K562 (cell line): ENCODE results near the gene DMXL1. TPM values are rescaled to one million over a fixed set of nuclear protein-coding genes. Genes with fewer than 3 reads are reported as not detected.
"Not testable (repeated sequence)": the region's sequence is repeated elsewhere in the genome, so short reads cannot be mapped to it uniquely, and the experiment has no call there.

Source experiments
- ATAC-seq: fragments of 200-7000 bp; cut with Tn5 transposase; 3 replicates; pipeline ENCODE4 v1.9.1; 2020; ENCODE audit warnings: moderate library complexity
- BruUV-seq: library from RNA; stranded (reverse); fragments of 400-500 nt; replicated peaks from 2 replicates; lab custom pipeline; 2021; lab: Mats Ljungman, UMichigan
- CTCF ChIA-PET: fragments of 300-600 bp; formaldehyde crosslinking; extraction: SDS; loops from one replicate; lab custom pipeline; 2021; ENCODE audit warnings: low intra/inter-chr PET ratio; lab: Yijun Ruan, JAX
- POLR2A ChIA-PET: fragments of 300-600, 350-650 bp; sonication (Branson Sonifier 250); formaldehyde crosslinking; extraction: SDS; loops from one replicate; lab custom pipeline; 2021; ENCODE audit warnings: antibody characterized with exemption, inconsistent platforms; lab: Yijun Ruan, JAX
- DNase-seq, 4 experiments: peaks; one replicate each; pipeline versions ENCODE4 v3.0.0 to v3.0.0-alpha.2; 2011 to 2018; ENCODE audit warnings: low spot score in 3 of 4, mixed read lengths in 3 of 4; ENCODE audit errors: extremely low read depth in 1 of 4
- FAIRE-seq: peaks from 2 replicates; lab custom pipeline; 2011; peaks lifted over from hg19 to GRCh38; lab: Jason Lieb, UNC
- H2AFZ ChIP-seq: 2 replicates; pipeline ENCODE4 v1.6.0; 2011; ENCODE audit warnings: low read depth, low read length, control low read depth, inconsistent platforms
- H3K27ac ChIP-seq: fragments of 200-600 bp; 3 replicates; pipeline ENCODE4 v1.8.0; 2011; ENCODE audit warnings: low read depth, mild to moderate bottlenecking, control low read depth, inconsistent platforms, low read length, moderate library complexity, mixed read lengths; ENCODE audit errors: extremely low read depth
- H3K27me3 ChIP-seq, 2 experiments: fragments of 300-600 bp in 1 of 2; 2 replicates in 1 of 2; 3 replicates in 1 of 2; pipeline versions ENCODE4 v1.6.0 to v1.8.0; 2011; ENCODE audit warnings: inconsistent platforms in 2 of 2, low read length in 2 of 2, mild to moderate bottlenecking in 1 of 2, mixed read lengths in 1 of 2, moderate library complexity in 1 of 2; ENCODE audit not compliant: control insufficient read depth in 2 of 2, insufficient read depth in 2 of 2
- H3K36me3 ChIP-seq: fragments of 300-600 bp; 3 replicates; pipeline ENCODE4 v1.8.0; 2011; ENCODE audit warnings: mild to moderate bottlenecking, low read length, inconsistent platforms; ENCODE audit not compliant: control insufficient read depth, insufficient read depth
- H3K4me1 ChIP-seq, 2 experiments: fragments of 200-600 bp in 1 of 2; replicated peaks in 1 of 2; 2 replicates in 1 of 2; 3 replicates in 1 of 2; pipeline versions ENCODE4 v1.5.1 to v1.8.0; 2011; ENCODE audit warnings: inconsistent platforms in 2 of 2, low read length in 2 of 2, mild to moderate bottlenecking in 1 of 2, mixed read lengths in 1 of 2, moderate library complexity in 1 of 2; ENCODE audit not compliant: control insufficient read depth in 2 of 2, insufficient read depth in 2 of 2
- H3K4me2 ChIP-seq: 2 replicates; pipeline ENCODE4 v1.6.1; 2011; ENCODE audit warnings: low read length, control low read depth, inconsistent platforms, mixed read lengths; ENCODE audit not compliant: insufficient read depth
- H3K4me3 ChIP-seq: fragments of 200-600 bp; sonication (generic), shearing (Covaris generic); 2 replicates; pipeline ENCODE4 v1.5.1; 2016; ENCODE audit warnings: control low read depth, inconsistent platforms
- H3K79me2 ChIP-seq: fragments of 200-600 bp; 3 replicates; pipeline ENCODE4 v1.8.0; 2011; ENCODE audit warnings: low read length, inconsistent platforms; ENCODE audit not compliant: control insufficient read depth, insufficient read depth
- H3K9ac ChIP-seq, 2 experiments: 2 replicates each; pipeline versions ENCODE4 v1.6.0 to v1.6.1; 2011; ENCODE audit warnings: low read depth in 2 of 2, low read length in 2 of 2, control low read depth in 1 of 2, inconsistent platforms in 1 of 2, mild to moderate bottlenecking in 1 of 2, mixed read lengths in 1 of 2; ENCODE audit not compliant: insufficient read depth in 1 of 2
- H3K9me1 ChIP-seq: one replicate; pipeline ENCODE4 v1.6.0; 2011; ENCODE audit warnings: inconsistent platforms, mild to moderate bottlenecking, low read length, moderate library complexity; ENCODE audit not compliant: control insufficient read depth, insufficient read depth
- H3K9me3 ChIP-seq: replicated peaks from 2 replicates; pipeline ENCODE4 v1.5.1; 2011; ENCODE audit warnings: low read depth, low read length, inconsistent platforms; ENCODE audit not compliant: control insufficient read depth, insufficient read depth
- H4K20me1 ChIP-seq: replicated peaks from 2 replicates; pipeline ENCODE4 v1.6.1; 2011; ENCODE audit warnings: low read length, inconsistent platforms, mixed read lengths; ENCODE audit not compliant: control insufficient read depth, insufficient read depth
- ATF2 ChIP-seq: sonication (generic); formaldehyde crosslinking; IDR thresholded peaks from 2 replicates; pipeline ENCODE4 v1.8.1; 2022; ENCODE audit warnings: missing genetic modification reagents
- CBX5 ChIP-seq: IDR thresholded peaks from 2 replicates; pipeline ENCODE4 v1.6.1; 2014; ENCODE audit warnings: low read depth, borderline replicate concordance
- CCNT2 ChIP-seq: IDR thresholded peaks from 2 replicates; pipeline ENCODE4 v1.6.1; 2011; ENCODE audit warnings: borderline replicate concordance, low read depth, mild to moderate bottlenecking, moderate library complexity, mixed read lengths, low read length; ENCODE audit not compliant: insufficient read length; ENCODE audit errors: extremely low read depth
- GABPB2 ChIP-seq: fragments of 250-450 bp; sonication (Bioruptor Pico); conservative IDR thresholded peaks from 2 replicates; pipeline ENCODE4 v1.5.1; 2021; ENCODE audit warnings: mild to moderate bottlenecking
- HDAC6 ChIP-seq: IDR thresholded peaks from 2 replicates; pipeline ENCODE4 v1.6.1; 2012; ENCODE audit warnings: low read depth, mild to moderate bottlenecking, control low read depth, inconsistent platforms, low read length, moderate library complexity
- HMGXB4 ChIP-seq: sonication (generic); formaldehyde crosslinking; IDR thresholded peaks from 2 replicates; pipeline ENCODE4 v1.8.1; 2023; ENCODE audit warnings: mild to moderate bottlenecking, missing genetic modification reagents
- MAFG ChIP-seq: fragments of 450-650 bp; conservative IDR thresholded peaks from 2 replicates; pipeline ENCODE4 v1.6.1; 2016; ENCODE audit warnings: missing genetic modification characterization, missing compliant biosample characterization
- NR2C2 ChIP-seq, 2 experiments: fragments of 200-800 bp in 1 of 2; sonication (Bioruptor generic) in 1 of 2; sonication (generic) in 1 of 2; formaldehyde crosslinking in 1 of 2; IDR thresholded peaks; 2 replicates each; pipeline versions ENCODE4 v1.6.1 to v1.8.0; 2016 to 2022; ENCODE audit warnings: mild to moderate bottlenecking in 1 of 2, missing compliant biosample characterization in 1 of 2, missing genetic modification characterization in 1 of 2, missing genetic modification reagents in 1 of 2
- TAF15 ChIP-seq: fragments of 200-400 bp; formaldehyde crosslinking; IDR thresholded peaks from 2 replicates; pipeline ENCODE4 v1.6.1; 2017; ENCODE audit warnings: mild to moderate bottlenecking, low read depth, low read length, moderate library complexity
- ZKSCAN1 ChIP-seq: fragments of 150-350 bp; IDR thresholded peaks from 2 replicates; pipeline ENCODE4 v1.6.1; 2016; ENCODE audit warnings: low read depth, low read length
- WGBS: fragments of 100-300 bp; shearing (Covaris generic); methylation state at CpG from one replicate; pipeline ENCODE4 v1.1.6; 2016; ENCODE audit warnings: low coverage, mixed read lengths; ENCODE audit not compliant: insufficient coverage; ENCODE audit errors: missing lambda C conversion rate; 5-methylcytosine and 5-hydroxymethylcytosine counted together
- in situ Hi-C: fragments of 300-500 bp; cut with MboI; formaldehyde crosslinking; loops from 4 replicates; pipeline ENCODE4 v1.15.0; 2018; ENCODE audit warnings: inconsistent platforms, mixed read lengths
- intact Hi-C: fragments of 100-400 bp; cut with micrococcal nuclease; formaldehyde crosslinking; loops from 2 replicates; pipeline ENCODE4 v1.14.2; 2022
- polyA plus RNA-seq, 8 experiments: library from polyadenylated mRNA; depleted of rRNA in 4 of 8; stranded (reverse) in 5 of 8; unstranded in 3 of 8; fragments of >200 nt; fragmentation: Nextera tagmentation in 2 of 8; fragmentation: Illumina TruSeq in 1 of 8; extraction: Ambion mirVana in 2 of 8; extraction: Trizol in 1 of 8; gene quantifications; 2 replicates each; pipeline versions ENCODE4 v1.2.1 to v1.2.3, GENCODE V29; 2011 to 2014; ENCODE audit warnings: inconsistent platforms in 1 of 8, missing spikeins in 1 of 8
- total RNA-seq, 7 experiments: library from RNA; depleted of rRNA in 6 of 7; stranded (reverse); fragments of >200 nt in 6 of 7; fragmentation: Illumina TruSeq in 2 of 7; extraction: Trizol in 2 of 7; gene quantifications; 2 replicates each; pipeline versions ENCODE4 v1.2.1 to v1.2.3, GENCODE V29; 2011 to 2021; ENCODE audit warnings: low replicate concordance in 1 of 7
- TF ChIP-seq, protein P1 (sequence below): fragments of 450-650 bp; IDR thresholded peaks from 2 replicates; pipeline ENCODE4 v1.6.1; 2017; ENCODE audit warnings: mild to moderate bottlenecking, moderate library complexity

Gene DMXL1
- total and polyA plus RNA-seq, 9 of the 15 experiments (the other 6 are each of a cell fraction or from before 2014, with no cell fraction given) = 8.3 to 40.3 (median 30.6) TPM

- no peak for TF ChIP-seq HDAC6
- TF ChIP-seq MAFG (tag) = no peak
- no peak for TF ChIP-seq NR2C2 (CRISPR knock-in tag; IDR thresholded peaks at IDR 0.05)
- TF ChIP-seq NR2C2 (tag; IDR thresholded peaks at IDR 0.05) = no peak
- no peak for TF ChIP-seq ZKSCAN1
- TF ChIP-seq CCNT2 = no peak
- no peak for TF ChIP-seq ATF2
- no peak for TF ChIP-seq HMGXB4 (CRISPR knock-in tag)
- no peak for TF ChIP-seq CBX5
- TF ChIP-seq TAF15 = no peak
- TF ChIP-seq, protein P1, sequence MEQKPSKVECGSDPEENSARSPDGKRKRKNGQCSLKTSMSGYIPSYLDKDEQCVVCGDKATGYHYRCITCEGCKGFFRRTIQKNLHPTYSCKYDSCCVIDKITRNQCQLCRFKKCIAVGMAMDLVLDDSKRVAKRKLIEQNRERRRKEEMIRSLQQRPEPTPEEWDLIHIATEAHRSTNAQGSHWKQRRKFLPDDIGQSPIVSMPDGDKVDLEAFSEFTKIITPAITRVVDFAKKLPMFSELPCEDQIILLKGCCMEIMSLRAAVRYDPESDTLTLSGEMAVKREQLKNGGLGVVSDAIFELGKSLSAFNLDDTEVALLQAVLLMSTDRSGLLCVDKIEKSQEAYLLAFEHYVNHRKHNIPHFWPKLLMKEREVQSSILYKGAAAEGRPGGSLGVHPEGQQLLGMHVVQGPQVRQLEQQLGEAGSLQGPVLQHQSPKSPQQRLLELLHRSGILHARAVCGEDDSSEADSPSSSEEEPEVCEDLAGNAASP = no peak
- TF ChIP-seq GABPB2 (CRISPR knock-in tag) = no peak
Measured at GRCh38 chr5:119239119-119239417, 168.2 kb downstream of the DMXL1 start (continued).

DNA sequence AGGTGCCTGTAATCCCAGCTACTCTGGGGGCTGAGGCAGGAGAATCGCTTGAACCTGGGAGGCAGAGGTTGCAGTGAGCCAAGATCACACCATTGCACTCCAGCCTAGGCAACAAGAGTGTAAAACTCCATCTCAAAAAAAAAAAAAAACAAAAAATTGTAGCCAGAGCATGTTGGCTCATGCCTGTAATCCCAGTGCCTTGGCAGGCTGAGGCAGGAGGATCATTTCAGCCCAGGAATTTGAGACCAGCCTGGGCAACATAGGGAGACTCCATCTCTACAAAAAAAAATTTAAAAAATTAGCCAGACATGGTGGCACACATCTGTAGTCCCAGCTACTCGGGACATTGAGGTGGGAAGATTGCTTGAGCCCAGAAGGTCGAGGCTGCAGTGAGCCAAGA, 168.9 kb downstream of the DMXL1 start:
- H3K9me1 ChIP-seq, H3K4me2 ChIP-seq, BruUV-seq, H4K20me1 ChIP-seq, in situ Hi-C loops, H3K27me3 ChIP-seq, DNase-seq, H3K9ac ChIP-seq, ATAC-seq, CTCF ChIA-PET, H3K27ac ChIP-seq, H3K4me1 ChIP-seq, H3K9me3 ChIP-seq, H2AFZ ChIP-seq, intact Hi-C loops, FAIRE-seq, H3K4me3 ChIP-seq, H3K79me2 ChIP-seq: not testable (repeated sequence)
- WGBS = 94% methylated on average over 3 of the region's 3 CpGs
- POLR2A ChIA-PET = interaction anchor here (0.7 kb wide), 1 partner anchor 72 kb away, joined by 3 read pairs; no protein-coding TSS in a partner anchor
- peaks cover 23% of the 10 kb centered on the region for H3K36me3 ChIP-seq
